K562 (cell line): Measurements from ENCODE around the gene DCAF7. TPM values are rescaled to one million over a fixed set of nuclear protein-coding genes. Genes with fewer than 3 reads are reported as not detected.

Experiments
- ATAC-seq: fragments of 200-7000 bp; cut with Tn5 transposase; 3 replicates; pipeline ENCODE4 v1.9.1; 2020; ENCODE audit warnings: moderate library complexity
- BruUV-seq: library from RNA; stranded (reverse); fragments of 400-500 nt; replicated peaks from 2 replicates; lab custom pipeline; 2021; lab: Mats Ljungman, UMichigan
- CTCF ChIA-PET: fragments of 300-600 bp; formaldehyde crosslinking; extraction: SDS; loops from one replicate; lab custom pipeline; 2021; ENCODE audit warnings: low intra/inter-chr PET ratio; lab: Yijun Ruan, JAX
- POLR2A ChIA-PET: fragments of 300-600, 350-650 bp; sonication (Branson Sonifier 250); formaldehyde crosslinking; extraction: SDS; loops from one replicate; lab custom pipeline; 2021; ENCODE audit warnings: antibody characterized with exemption, inconsistent platforms; lab: Yijun Ruan, JAX
- DNase-seq, 4 experiments: peaks; one replicate each; pipeline versions ENCODE4 v3.0.0 to v3.0.0-alpha.2; 2011 to 2018; ENCODE audit warnings: low spot score in 3 of 4, mixed read lengths in 3 of 4; ENCODE audit errors: extremely low read depth in 1 of 4
- FAIRE-seq: peaks from 2 replicates; lab custom pipeline; 2011; peaks lifted over from hg19 to GRCh38; lab: Jason Lieb, UNC
- H2AFZ ChIP-seq: 2 replicates; pipeline ENCODE4 v1.6.0; 2011; ENCODE audit warnings: low read depth, low read length, control low read depth, inconsistent platforms
- H3K27ac ChIP-seq: fragments of 200-600 bp; 3 replicates; pipeline ENCODE4 v1.8.0; 2011; ENCODE audit warnings: low read depth, mild to moderate bottlenecking, control low read depth, inconsistent platforms, low read length, moderate library complexity, mixed read lengths; ENCODE audit errors: extremely low read depth
- H3K27me3 ChIP-seq, 2 experiments: fragments of 300-600 bp in 1 of 2; 2 replicates in 1 of 2; 3 replicates in 1 of 2; pipeline versions ENCODE4 v1.6.0 to v1.8.0; 2011; ENCODE audit warnings: inconsistent platforms in 2 of 2, low read length in 2 of 2, mild to moderate bottlenecking in 1 of 2, mixed read lengths in 1 of 2, moderate library complexity in 1 of 2; ENCODE audit not compliant: control insufficient read depth in 2 of 2, insufficient read depth in 2 of 2
- H3K36me3 ChIP-seq: fragments of 300-600 bp; 3 replicates; pipeline ENCODE4 v1.8.0; 2011; ENCODE audit warnings: mild to moderate bottlenecking, low read length, inconsistent platforms; ENCODE audit not compliant: control insufficient read depth, insufficient read depth
- H3K4me1 ChIP-seq, 2 experiments: fragments of 200-600 bp in 1 of 2; replicated peaks in 1 of 2; 2 replicates in 1 of 2; 3 replicates in 1 of 2; pipeline versions ENCODE4 v1.5.1 to v1.8.0; 2011; ENCODE audit warnings: inconsistent platforms in 2 of 2, low read length in 2 of 2, mild to moderate bottlenecking in 1 of 2, mixed read lengths in 1 of 2, moderate library complexity in 1 of 2; ENCODE audit not compliant: control insufficient read depth in 2 of 2, insufficient read depth in 2 of 2
- H3K4me2 ChIP-seq: 2 replicates; pipeline ENCODE4 v1.6.1; 2011; ENCODE audit warnings: low read length, control low read depth, inconsistent platforms, mixed read lengths; ENCODE audit not compliant: insufficient read depth
- H3K4me3 ChIP-seq: fragments of 200-600 bp; sonication (generic), shearing (Covaris generic); 2 replicates; pipeline ENCODE4 v1.5.1; 2016; ENCODE audit warnings: control low read depth, inconsistent platforms
- H3K79me2 ChIP-seq: fragments of 200-600 bp; 3 replicates; pipeline ENCODE4 v1.8.0; 2011; ENCODE audit warnings: low read length, inconsistent platforms; ENCODE audit not compliant: control insufficient read depth, insufficient read depth
- H3K9ac ChIP-seq, 2 experiments: 2 replicates each; pipeline versions ENCODE4 v1.6.0 to v1.6.1; 2011; ENCODE audit warnings: low read depth in 2 of 2, low read length in 2 of 2, control low read depth in 1 of 2, inconsistent platforms in 1 of 2, mild to moderate bottlenecking in 1 of 2, mixed read lengths in 1 of 2; ENCODE audit not compliant: insufficient read depth in 1 of 2
- H3K9me1 ChIP-seq: one replicate; pipeline ENCODE4 v1.6.0; 2011; ENCODE audit warnings: inconsistent platforms, mild to moderate bottlenecking, low read length, moderate library complexity; ENCODE audit not compliant: control insufficient read depth, insufficient read depth
- H3K9me3 ChIP-seq: replicated peaks from 2 replicates; pipeline ENCODE4 v1.5.1; 2011; ENCODE audit warnings: low read depth, low read length, inconsistent platforms; ENCODE audit not compliant: control insufficient read depth, insufficient read depth
- H4K20me1 ChIP-seq: replicated peaks from 2 replicates; pipeline ENCODE4 v1.6.1; 2011; ENCODE audit warnings: low read length, inconsistent platforms, mixed read lengths; ENCODE audit not compliant: control insufficient read depth, insufficient read depth
- CBFA2T2 ChIP-seq: fragments of 450-650 bp; conservative IDR thresholded peaks from 2 replicates; pipeline ENCODE4 v1.6.1; 2017; ENCODE audit warnings: mild to moderate bottlenecking
- CLOCK ChIP-seq: fragments of 250-450 bp; sonication (Bioruptor Pico); IDR thresholded peaks from 2 replicates; pipeline ENCODE4 v1.4.0; 2020; ENCODE audit warnings: mild to moderate bottlenecking, moderate library complexity, borderline replicate concordance
- CTCF ChIP-seq, 3 experiments: IDR thresholded peaks in 2 of 3; conservative IDR thresholded peaks in 1 of 3; 2 replicates each; pipeline ENCODE4 v1.5.1; 2011 to 2012; ENCODE audit warnings: low read length in 3 of 3, mild to moderate bottlenecking in 3 of 3, control low read depth in 2 of 3, improper control_type of control experiment in 1 of 3, inconsistent platforms in 1 of 3, low read depth in 1 of 3, mixed read lengths in 1 of 3, moderate library complexity in 1 of 3; ENCODE audit not compliant: insufficient read depth in 2 of 3
- NELFE ChIP-seq: IDR thresholded peaks from 2 replicates; pipeline ENCODE4 v1.6.1; 2011; ENCODE audit warnings: mild to moderate bottlenecking; ENCODE audit not compliant: insufficient read depth, insufficient read length
- RAD21 ChIP-seq, 2 experiments: fragments of 250-450 bp in 1 of 2; fragments of 450-650 bp in 1 of 2; sonication (Bioruptor Pico) in 1 of 2; formaldehyde crosslinking in 1 of 2; IDR thresholded peaks in 1 of 2; conservative IDR thresholded peaks in 1 of 2; 2 replicates each; pipeline versions ENCODE4 v1.4.0 to v1.8.0; 2020 to 2022; ENCODE audit warnings: mild to moderate bottlenecking in 2 of 2, moderate library complexity in 1 of 2
- SP2 ChIP-seq: IDR thresholded peaks from 2 replicates; pipeline ENCODE4 v1.6.1; 2011; ENCODE audit warnings: mild to moderate bottlenecking, low read depth, low read length, moderate library complexity; ENCODE audit not compliant: poor library complexity, severe bottlenecking; ENCODE audit errors: extremely low read depth
- ZFX ChIP-seq: sonication (generic); formaldehyde crosslinking; IDR thresholded peaks from 2 replicates; pipeline ENCODE4 v1.8.0; 2022; ENCODE audit warnings: mild to moderate bottlenecking, missing genetic modification reagents, moderate library complexity
- ZKSCAN8 ChIP-seq: fragments of 200-800 bp; sonication (Bioruptor generic); IDR thresholded peaks from 2 replicates; pipeline ENCODE4 v1.6.1; 2016; ENCODE audit warnings: missing genetic modification characterization, missing compliant biosample characterization
- ZNF280A ChIP-seq: fragments of 450-650 bp; IDR thresholded peaks from 2 replicates; pipeline ENCODE4 v1.6.1; 2018; ENCODE audit warnings: mild to moderate bottlenecking, low read depth; ENCODE audit not compliant: partially characterized antibody
- ZNF583 ChIP-seq: fragments of 250-450 bp; sonication (Bioruptor Pico); IDR thresholded peaks from 2 replicates; pipeline ENCODE4 v1.4.0; 2020
- WGBS: fragments of 100-300 bp; shearing (Covaris generic); methylation state at CpG from one replicate; pipeline ENCODE4 v1.1.6; 2016; ENCODE audit warnings: low coverage, mixed read lengths; ENCODE audit not compliant: insufficient coverage; ENCODE audit errors: missing lambda C conversion rate; 5-methylcytosine and 5-hydroxymethylcytosine counted together
- in situ Hi-C: fragments of 300-500 bp; cut with MboI; formaldehyde crosslinking; loops from 4 replicates; pipeline ENCODE4 v1.15.0; 2018; ENCODE audit warnings: inconsistent platforms, mixed read lengths
- intact Hi-C: fragments of 100-400 bp; cut with micrococcal nuclease; formaldehyde crosslinking; loops from 2 replicates; pipeline ENCODE4 v1.14.2; 2022
- polyA plus RNA-seq, 8 experiments: library from polyadenylated mRNA; depleted of rRNA in 4 of 8; stranded (reverse) in 5 of 8; unstranded in 3 of 8; fragments of >200 nt; fragmentation: Nextera tagmentation in 2 of 8; fragmentation: Illumina TruSeq in 1 of 8; extraction: Ambion mirVana in 2 of 8; extraction: Trizol in 1 of 8; gene quantifications; 2 replicates each; pipeline versions ENCODE4 v1.2.1 to v1.2.3, GENCODE V29; 2011 to 2014; ENCODE audit warnings: inconsistent platforms in 1 of 8, missing spikeins in 1 of 8
- total RNA-seq, 7 experiments: library from RNA; depleted of rRNA in 6 of 7; stranded (reverse); fragments of >200 nt in 6 of 7; fragmentation: Illumina TruSeq in 2 of 7; extraction: Trizol in 2 of 7; gene quantifications; 2 replicates each; pipeline versions ENCODE4 v1.2.1 to v1.2.3, GENCODE V29; 2011 to 2021; ENCODE audit warnings: low replicate concordance in 1 of 7
- TF ChIP-seq, protein P1 (sequence below), 3 experiments: fragments of 200-800 bp in 1 of 3; sonication (Bioruptor generic) in 1 of 3; sonication (generic) in 1 of 3; formaldehyde crosslinking in 1 of 3; IDR thresholded peaks; 2 replicates each; pipeline versions ENCODE4 v1.6.1 to v1.8.0; 2016 to 2022; ENCODE audit warnings: mild to moderate bottlenecking in 2 of 3, missing compliant biosample characterization in 2 of 3, missing genetic modification characterization in 2 of 3, missing genetic modification reagents in 1 of 3
- TF ChIP-seq, protein P2 (sequence below): fragments of 250-450 bp; sonication (Bioruptor Pico); IDR thresholded peaks from 2 replicates; pipeline ENCODE4 v1.5.0; 2020; ENCODE audit warnings: mild to moderate bottlenecking

The DCAF7 gene
- total and polyA plus RNA-seq, 9 of the 15 experiments (the other 6 are each of a cell fraction or from before 2014, with no cell fraction given) = 30.8 to 123 (median 40.2) TPM

GRCh38 chr17:63573634-63574033 is 23.4 kb downstream of the DCAF7 start:
- no peak overlapping the region for H3K27ac ChIP-seq
- no peaks in the 10 kb centered on the region for H3K27me3 ChIP-seq
- H3K9me1 ChIP-seq = peaks cover 4% of the 10 kb centered on the region
- H4K20me1 ChIP-seq = peaks cover 15% of the 10 kb centered on the region
- peak; percentile 15 for FAIRE-seq
- peaks cover 76% of the 10 kb centered on the region for H3K79me2 ChIP-seq
- H3K4me3 ChIP-seq = no peak overlapping the region
- POLR2A ChIA-PET = no interaction called here
- H3K4me1 ChIP-seq = peaks cover 5% of the 10 kb centered on the region in 2 experiments; a peak in 2 of 5 replicates
- CTCF ChIA-PET = interaction anchor here (0.6 to 0.8 kb wide), 2 partner anchors 148 to 149 kb away, joined by 3 to 5 read pairs; no protein-coding TSS in a partner anchor
- WGBS = 94% methylated on average over 4 of the region's 5 CpGs
- no peak for ATAC-seq
- peaks cover 29% of the 10 kb centered on the region for H3K36me3 ChIP-seq
- H3K9me3 ChIP-seq = no peaks in the 10 kb centered on the region
- BruUV-seq = no TSS peak
- in situ Hi-C loops (no loop called here), intact Hi-C loops (no loop called here)
- DNase-seq = peak in 2 of 4 experiments; percentile 34 to 37
- 0 out of 4 replicates have a peak overlapping the region, but pooled peaks of 1 of the 2 experiments have one; percentile 11 for H3K9ac ChIP-seq
- no peak overlapping the region for H3K4me2 ChIP-seq
- H2AFZ ChIP-seq = no peak overlapping the region
- TF ChIP-seq CLOCK (CRISPR knock-in tag) (no peak), ZKSCAN8 (CRISPR knock-in tag) (no peak), ZNF280A (no peak), CTCF (IDR thresholded peaks at IDR 0.05 in 2 of 3, conservative IDR thresholded peaks at IDR 0.05 in 1 of 3; ENCODE audit: insufficient read depth in 2 of 3, low read depth in 1 of 3, low read length in 3 of 3) (peak; percentile 30 to 38 (median 31); a peak in 3 of 6 replicates), ZNF583 (CRISPR knock-in tag) (no peak), NELFE (no peak), CBFA2T2 (no peak), ZFX (CRISPR knock-in tag) (no peak), RAD21 (CRISPR knock-in tag; conservative IDR thresholded peaks at IDR 0.05 in 1 of 2, IDR thresholded peaks at IDR 0.05 in 1 of 2) (peak in 1 of 2 experiments; percentile 10; a peak in 1 of 4 replicates), SP2 (no peak)
- TF ChIP-seq, protein P1, sequence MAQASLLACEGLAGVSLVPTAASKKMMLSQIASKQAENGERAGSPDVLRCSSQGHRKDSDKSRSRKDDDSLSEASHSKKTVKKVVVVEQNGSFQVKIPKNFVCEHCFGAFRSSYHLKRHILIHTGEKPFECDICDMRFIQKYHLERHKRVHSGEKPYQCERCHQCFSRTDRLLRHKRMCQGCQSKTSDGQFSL (CRISPR knock-in tag; IDR thresholded peaks at IDR 0.05) = no peak
- TF ChIP-seq, protein P1 (tag; IDR thresholded peaks at IDR 0.05) = no peak
- TF ChIP-seq, protein P2, sequence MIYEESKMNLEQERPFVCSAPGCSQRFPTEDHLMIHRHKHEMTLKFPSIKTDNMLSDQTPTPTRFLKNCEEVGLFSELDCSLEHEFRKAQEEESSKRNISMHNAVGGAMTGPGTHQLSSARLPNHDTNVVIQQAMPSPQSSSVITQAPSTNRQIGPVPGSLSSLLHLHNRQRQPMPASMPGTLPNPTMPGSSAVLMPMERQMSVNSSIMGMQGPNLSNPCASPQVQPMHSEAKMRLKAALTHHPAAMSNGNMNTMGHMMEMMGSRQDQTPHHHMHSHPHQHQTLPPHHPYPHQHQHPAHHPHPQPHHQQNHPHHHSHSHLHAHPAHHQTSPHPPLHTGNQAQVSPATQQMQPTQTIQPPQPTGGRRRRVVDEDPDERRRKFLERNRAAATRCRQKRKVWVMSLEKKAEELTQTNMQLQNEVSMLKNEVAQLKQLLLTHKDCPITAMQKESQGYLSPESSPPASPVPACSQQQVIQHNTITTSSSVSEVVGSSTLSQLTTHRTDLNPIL (CRISPR knock-in tag) = no peak
